HG02870 (cell line): ENCODE results near the gene FUBP1.
"Not testable (repeated sequence)": the region's sequence is repeated elsewhere in the genome, so short reads cannot be mapped to it uniquely, and the experiment has no call there.

Source experiments
- ATAC-seq: cut with Tn5 transposase; IDR thresholded peaks from one replicate; pipeline ENCODE4 v1.9.1; 2021; ENCODE audit warnings: mild to moderate bottlenecking, moderate library complexity; ENCODE audit not compliant: unreplicated experiment

FUBP1 gene

GRCh38 chr1:77978969-77979876 is at the start of gene FUBP1:
FUBP1 (minus strand) TSS chr1:77979072; CDS start chr1:77979004, 68 bp downstream.
- peak; percentile 65 for ATAC-seq

GRCh38 chr1:78021134-78021533 is 42.3 kb upstream of the FUBP1 start:
- not testable (repeated sequence) for ATAC-seq

- ATAC-seq = no peak
Measured at GRCh38 chr1:78019024-78019423, 40.2 kb upstream of the FUBP1 start.

- ATAC-seq = no peak
Measured at GRCh38 chr1:78015148-78015547, 36.3 kb upstream of the FUBP1 start.

- no peak for ATAC-seq
Measured at GRCh38 chr1:78011050-78011449, 32.2 kb upstream of the FUBP1 start.

- ATAC-seq = no peak
Measured at GRCh38 chr1:78009836-78010235, 31.0 kb upstream of the FUBP1 start.

GRCh38 chr1:78009276-78009675 is 30.4 kb upstream of the FUBP1 start:
- ATAC-seq = no peak

- no peak for ATAC-seq
Measured at GRCh38 chr1:78007677-78008341, 28.9 kb upstream of the FUBP1 start.

GRCh38 chr1:78006521-78006920 is 27.6 kb upstream of the FUBP1 start:
- no peak for ATAC-seq

GRCh38 chr1:78005755-78006154 is 26.9 kb upstream of the FUBP1 start:
- no peak for ATAC-seq

GRCh38 chr1:78005448-78005722 is 26.5 kb upstream of the FUBP1 start:
- ATAC-seq = no peak

- ATAC-seq = peak; percentile 98
Measured at GRCh38 chr1:78004719-78005447, 26.0 kb upstream of the FUBP1 start, which contains the start of gene DNAJB4. DNAJB4 (plus strand) TSS chr1:78004939; CDS start chr1:78005111, 172 bp downstream.

- ATAC-seq = peak; percentile 40
Measured at GRCh38 chr1:78003882-78004718, 25.2 kb upstream of the FUBP1 start.

- no peak for ATAC-seq
Measured at GRCh38 chr1:78003070-78003746, 24.3 kb upstream of the FUBP1 start.

- ATAC-seq = not testable (repeated sequence)
Measured at GRCh38 chr1:78000536-78000935, 21.7 kb upstream of the FUBP1 start.

GRCh38 chr1:77996734-77997133 is 17.9 kb upstream of the FUBP1 start:
- ATAC-seq = no peak

GRCh38 chr1:77994117-77994705 is 15.3 kb upstream of the FUBP1 start:
- no peak for ATAC-seq

GRCh38 chr1:77991638-77992037 is 12.8 kb upstream of the FUBP1 start:
- ATAC-seq = no peak

GRCh38 chr1:77990629-77991204 is 11.8 kb upstream of the FUBP1 start:
- peak; percentile 42 for ATAC-seq
